Measurements from ENCODE around the gene SERTAD2.

Gene SERTAD2

GRCh38 chr2:64692401-64692800 is 38.7 kb upstream of the SERTAD2 start:
- no CpG with 5 or more reads among the region's 4 CpGs for WGBS (ENCODE audit: extremely low coverage, insufficient coverage, insufficient read length)
- H2BK12ac ChIP-seq (ENCODE audit: low read length), result no peak overlapping the region
- no peak overlapping the region for H3K4me2 ChIP-seq (ENCODE audit: low read length)
- H3K27ac ChIP-seq (ENCODE audit: low read depth, low read length), result no peak overlapping the region
- H3K79me1 ChIP-seq (ENCODE audit: low read length), result no peaks in the 10 kb centered on the region
- no peak overlapping the region for H3K18ac ChIP-seq (ENCODE audit: low read length)
- no peaks in the 10 kb centered on the region for H3K36me3 ChIP-seq (ENCODE audit: control insufficient read depth in 1 of 2, insufficient read depth in 2 of 2, low read length in 2 of 2)
- H4K8ac ChIP-seq (ENCODE audit: low read depth, low read length), result no peak overlapping the region
- no peaks in the 10 kb centered on the region for H3K79me2 ChIP-seq (ENCODE audit: control insufficient read depth, insufficient read depth, low read length, poor library complexity)
- H2AFZ ChIP-seq (ENCODE audit: insufficient read depth, low read length, poor library complexity), result no peak overlapping the region
- H3K4me3 ChIP-seq (ENCODE audit: low read depth, low read length), result no peak overlapping the region
- no peak overlapping the region for H3K4ac ChIP-seq (ENCODE audit: low read depth, low read length)
- H3K27me3 ChIP-seq (ENCODE audit: insufficient read depth, low read length), result no peaks in the 10 kb centered on the region
- H4K91ac ChIP-seq (ENCODE audit: low read depth, low read length), result no peak overlapping the region
- DNase-seq, result peak in 1 of 2 donors; percentile 35
- no peak overlapping the region for H3K9ac ChIP-seq (ENCODE audit: low read length)
- no peak overlapping the region for H4K12ac ChIP-seq (ENCODE audit: low read depth, low read length)
- H3K14ac ChIP-seq (ENCODE audit: low read length), result no peak overlapping the region
- no peak overlapping the region for H3K23ac ChIP-seq (ENCODE audit: low read length)
- H2AK5ac ChIP-seq (ENCODE audit: low read length), result no peak overlapping the region
- no peak overlapping the region for H2BK5ac ChIP-seq (ENCODE audit: low read depth, low read length, poor library complexity)
- H3K4me1 ChIP-seq (ENCODE audit: control insufficient read depth in 1 of 2, insufficient read depth in 2 of 2, low read length in 2 of 2), result no peaks in the 10 kb centered on the region
- no peak overlapping the region for H2BK120ac ChIP-seq (ENCODE audit: insufficient read depth, low read length, poor library complexity)
- peaks cover 1% of the 10 kb centered on the region for H3K9me3 ChIP-seq (ENCODE audit: insufficient read depth, low read depth, low read length)

- Histone ChIP-seq H3K23ac (ENCODE audit: low read length) (no peak overlapping the region), H4K91ac (ENCODE audit: low read depth, low read length) (no peak overlapping the region), H2AK5ac (ENCODE audit: low read length) (no peak overlapping the region), H3K79me1 (ENCODE audit: low read length) (no peaks in the 10 kb centered on the region), H3K4me2 (ENCODE audit: low read length) (no peak overlapping the region), H2BK120ac (ENCODE audit: insufficient read depth, low read length, poor library complexity) (no peak overlapping the region), H3K4ac (ENCODE audit: low read depth, low read length) (no peak overlapping the region), H2AFZ (ENCODE audit: insufficient read depth, low read length, poor library complexity) (no peak overlapping the region), H4K12ac (ENCODE audit: low read depth, low read length) (no peak overlapping the region), H3K27ac (ENCODE audit: low read depth, low read length) (no peak overlapping the region), H3K9me3 (ENCODE audit: insufficient read depth, low read depth, low read length) (peaks cover 1% of the 10 kb centered on the region), H3K4me1 (ENCODE audit: control insufficient read depth in 1 of 2, insufficient read depth in 2 of 2, low read length in 2 of 2) (peaks cover 0 to 3% of the 10 kb centered on the region in 2 experiments), H2BK12ac (ENCODE audit: low read length) (no peak overlapping the region), H3K79me2 (ENCODE audit: control insufficient read depth, insufficient read depth, low read length, poor library complexity) (no peaks in the 10 kb centered on the region), H3K9ac (ENCODE audit: low read length) (no peak overlapping the region), H4K8ac (ENCODE audit: low read depth, low read length) (no peak overlapping the region), H3K14ac (ENCODE audit: low read length) (no peak overlapping the region), H2BK5ac (ENCODE audit: low read depth, low read length, poor library complexity) (no peak overlapping the region), H3K4me3 (ENCODE audit: low read depth, low read length) (no peak overlapping the region), H3K36me3 (ENCODE audit: control insufficient read depth in 1 of 2, insufficient read depth in 2 of 2, low read length in 2 of 2) (no peaks in the 10 kb centered on the region), H3K27me3 (ENCODE audit: insufficient read depth, low read length) (no peaks in the 10 kb centered on the region), H3K18ac (ENCODE audit: low read length) (no peak overlapping the region)
- DNase-seq, result no peak
Observed at GRCh38 chr2:64688909-64689308, 35.2 kb upstream of the SERTAD2 start.

GRCh38 chr2:64686283-64686956 is 32.7 kb upstream of the SERTAD2 start:
- no peak overlapping the region for H3K18ac ChIP-seq (ENCODE audit: low read length)
- H3K4ac ChIP-seq (ENCODE audit: low read depth, low read length), result no peak overlapping the region
- no peak overlapping the region for H2BK5ac ChIP-seq (ENCODE audit: low read depth, low read length, poor library complexity)
- no peak overlapping the region for H3K4me3 ChIP-seq (ENCODE audit: low read depth, low read length)
- no peak overlapping the region for H4K91ac ChIP-seq (ENCODE audit: low read depth, low read length)
- DNase-seq, result peak; percentile 59 to 76
- H3K27ac ChIP-seq (ENCODE audit: low read depth, low read length), result no peak overlapping the region
- H4K12ac ChIP-seq (ENCODE audit: low read depth, low read length), result no peak overlapping the region
- peak overlapping the region; percentile 20 for H3K14ac ChIP-seq (ENCODE audit: low read length)
- no peaks in the 10 kb centered on the region for H3K36me3 ChIP-seq (ENCODE audit: control insufficient read depth in 1 of 2, insufficient read depth in 2 of 2, low read length in 2 of 2)
- H3K4me1 ChIP-seq (ENCODE audit: control insufficient read depth in 1 of 2, insufficient read depth in 2 of 2, low read length in 2 of 2), result peaks cover 0 to 3% of the 10 kb centered on the region in 2 experiments
- no peaks in the 10 kb centered on the region for H3K79me2 ChIP-seq (ENCODE audit: control insufficient read depth, insufficient read depth, low read length, poor library complexity)
- no peaks in the 10 kb centered on the region for H3K27me3 ChIP-seq (ENCODE audit: insufficient read depth, low read length)
- H3K4me2 ChIP-seq (ENCODE audit: low read length), result no peak overlapping the region
- H2AFZ ChIP-seq (ENCODE audit: insufficient read depth, low read length, poor library complexity), result no peak overlapping the region
- no peak overlapping the region for H2AK5ac ChIP-seq (ENCODE audit: low read length)
- peak overlapping the region; percentile 49 for H4K8ac ChIP-seq (ENCODE audit: low read depth, low read length)
- no peak overlapping the region for H2BK120ac ChIP-seq (ENCODE audit: insufficient read depth, low read length, poor library complexity)
- no peak overlapping the region for H3K23ac ChIP-seq (ENCODE audit: low read length)
- WGBS (ENCODE audit: extremely low coverage, insufficient coverage, insufficient read length), result no CpG with 5 or more reads among the region's 5 CpGs
- H3K79me1 ChIP-seq (ENCODE audit: low read length), result no peaks in the 10 kb centered on the region
- peaks cover 1% of the 10 kb centered on the region for H3K9me3 ChIP-seq (ENCODE audit: insufficient read depth, low read depth, low read length)
- H2BK12ac ChIP-seq (ENCODE audit: low read length), result peak overlapping the region; percentile 81
- H3K9ac ChIP-seq (ENCODE audit: low read length), result no peak overlapping the region

GRCh38 chr2:64685430-64685829 is 31.7 kb upstream of the SERTAD2 start:
- no peak overlapping the region for H4K12ac ChIP-seq (ENCODE audit: low read depth, low read length)
- no CpG with 5 or more reads among the region's 1 CpG for WGBS (ENCODE audit: extremely low coverage, insufficient coverage, insufficient read length)
- H3K18ac ChIP-seq (ENCODE audit: low read length), result no peak overlapping the region
- no peak overlapping the region for H3K27ac ChIP-seq (ENCODE audit: low read depth, low read length)
- no peak overlapping the region for H3K23ac ChIP-seq (ENCODE audit: low read length)
- no peaks in the 10 kb centered on the region for H3K79me2 ChIP-seq (ENCODE audit: control insufficient read depth, insufficient read depth, low read length, poor library complexity)
- H3K36me3 ChIP-seq (ENCODE audit: control insufficient read depth in 1 of 2, insufficient read depth in 2 of 2, low read length in 2 of 2), result no peaks in the 10 kb centered on the region
- H3K9ac ChIP-seq (ENCODE audit: low read length), result no peak overlapping the region
- H2BK120ac ChIP-seq (ENCODE audit: insufficient read depth, low read length, poor library complexity), result no peak overlapping the region
- H2BK12ac ChIP-seq (ENCODE audit: low read length), result no peak overlapping the region
- H3K4me1 ChIP-seq (ENCODE audit: control insufficient read depth in 1 of 2, insufficient read depth in 2 of 2, low read length in 2 of 2), result peaks cover 0 to 3% of the 10 kb centered on the region in 2 experiments
- peaks cover 1% of the 10 kb centered on the region for H3K9me3 ChIP-seq (ENCODE audit: insufficient read depth, low read depth, low read length)
- H2AK5ac ChIP-seq (ENCODE audit: low read length), result no peak overlapping the region
- H4K8ac ChIP-seq (ENCODE audit: low read depth, low read length), result no peak overlapping the region
- no peak overlapping the region for H4K91ac ChIP-seq (ENCODE audit: low read depth, low read length)
- H3K4me2 ChIP-seq (ENCODE audit: low read length), result no peak overlapping the region
- no peaks in the 10 kb centered on the region for H3K27me3 ChIP-seq (ENCODE audit: insufficient read depth, low read length)
- no peaks in the 10 kb centered on the region for H3K79me1 ChIP-seq (ENCODE audit: low read length)
- H2AFZ ChIP-seq (ENCODE audit: insufficient read depth, low read length, poor library complexity), result no peak overlapping the region
- H3K4me3 ChIP-seq (ENCODE audit: low read depth, low read length), result no peak overlapping the region
- no peak overlapping the region for H2BK5ac ChIP-seq (ENCODE audit: low read depth, low read length, poor library complexity)
- DNase-seq, result peak in 1 of 2 donors; percentile 76
- H3K4ac ChIP-seq (ENCODE audit: low read depth, low read length), result no peak overlapping the region
- H3K14ac ChIP-seq (ENCODE audit: low read length), result no peak overlapping the region

Data from trophoblast cell (in vitro differentiated cells and primary cell).